Gastrocnemius medialis (tissue), 4 donors: ENCODE results near the gene MYO18B.

Experiments
- CTCF ChIP-seq, 5 experiments: fragments of 450-650 bp in 3 of 5; fragments of 200-600 bp in 2 of 5; sonication (generic) in 2 of 5; IDR thresholded peaks in 4 of 5; conservative IDR thresholded peaks in 1 of 5; 1 replicate in 4 of 5; 2 replicates in 1 of 5; pipeline ENCODE4 v1.5.1; 2016 to 2019; ENCODE audit warnings: antibody characterized with exemption in 5 of 5, mild to moderate bottlenecking in 3 of 5, moderate library complexity in 3 of 5
- POLR2A ChIP-seq, 2 donors: fragments of 450-650 bp; IDR thresholded peaks; one replicate each; pipeline ENCODE4 v1.6.1; 2017; ENCODE audit warnings: antibody characterized with exemption in 2 of 2, mild to moderate bottlenecking in 2 of 2, moderate library complexity in 2 of 2

DNA sequence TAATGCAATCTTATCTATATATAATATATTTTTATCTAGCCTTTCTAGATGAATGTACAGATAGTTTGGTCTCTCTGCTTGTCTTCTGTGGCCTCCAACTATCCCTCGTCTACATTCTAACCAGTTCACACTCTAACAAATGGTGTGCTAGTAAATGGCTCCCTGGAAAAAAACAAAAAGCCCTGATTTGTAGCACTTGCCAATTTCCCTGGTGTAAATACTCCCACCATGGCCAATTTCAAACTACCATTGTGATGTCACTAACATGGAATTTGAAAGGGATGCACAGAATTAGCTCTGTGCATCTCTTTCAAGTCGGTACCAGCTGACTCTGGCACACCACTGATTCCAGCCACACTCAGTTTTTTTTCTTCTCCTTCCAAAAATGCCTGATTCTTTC lies 154.6 kb downstream of the MYO18B start:
- TF ChIP-seq CTCF (IDR thresholded peaks at IDR 0.05 in 4 of 5, conservative IDR thresholded peaks at IDR 0.05 in 1 of 5) = no peak
- TF ChIP-seq POLR2A (IDR thresholded peaks at IDR 0.05) = no peak
